ENCODE data around the gene WSB1. TPM values are rescaled to one million over a fixed set of nuclear protein-coding genes. Genes with fewer than 3 reads are reported as not detected.
"Not testable (repeated sequence)": the region's sequence is repeated elsewhere in the genome, so short reads cannot be mapped to it uniquely, and the experiment has no call there.

WSB1 gene
- total and polyA plus RNA-seq, 8 donors: 15.7 to 531 (median 113) TPM

- TF ChIP-seq POLR2AphosphoS5 (IDR thresholded peaks at IDR 0.05): no peak
- TF ChIP-seq POLR2A (IDR thresholded peaks at IDR 0.05): no peak
- TF ChIP-seq CTCF (IDR thresholded peaks at IDR 0.05): no peak
- no peak for TF ChIP-seq EP300 (IDR thresholded peaks at IDR 0.05)
- Histone ChIP-seq H3K36me3 (no peaks in the 10 kb centered on the region), H3K27ac (peak overlapping the region in 4 of 5 donors; percentile 81 to 90 (median 84)), H3K9me3 (no peaks in the 10 kb centered on the region), H3K27me3 (no peaks in the 10 kb centered on the region), H3K4me1 (peaks cover 25 to 53% (median 41%) of the 10 kb centered on the region in 4 donors), H3K4me3 (no peak overlapping the region)
- intact Hi-C loops (cut with DNase I; ENCODE audit: low total_unique reads): loop anchor here (10.0 kb wide), 1 partner anchor 48 kb away; the partner anchor contains the start of gene WSB1
- no peak for DNase-seq
These were observed 47.4 kb upstream of the WSB1 start for GRCh38 chr17:27246537-27246936.

GRCh38 chr17:27247071-27247957, 46.6 kb upstream of the WSB1 start:
- 28 to 42% (median 37%) methylated on average over 7 of the region's 7 CpGs for WGBS, 5 donors
- Histone ChIP-seq H3K9me3 (no peaks in the 10 kb centered on the region), H3K36me3 (no peaks in the 10 kb centered on the region), H3K27me3 (no peaks in the 10 kb centered on the region), H3K4me3 (no peak overlapping the region), H3K4me1 (peaks cover 25 to 45% (median 39%) of the 10 kb centered on the region in 4 donors), H3K27ac (peak overlapping the region in 4 of 5 donors; percentile 50 to 81 (median 64))
- DNase-seq: peak; percentile 47 to 84
- intact Hi-C loops (cut with DNase I; ENCODE audit: low total_unique reads): loop anchor here (10.0 kb wide), 1 partner anchor 47 kb away; the partner anchor contains the start of gene WSB1
- no peak for TF ChIP-seq CTCF (IDR thresholded peaks at IDR 0.05)
- no peak for TF ChIP-seq EP300 (IDR thresholded peaks at IDR 0.05)
- TF ChIP-seq POLR2AphosphoS5 (IDR thresholded peaks at IDR 0.05): peak; percentile 61 to 71 (median 69)
- TF ChIP-seq POLR2A (IDR thresholded peaks at IDR 0.05): no peak

- peak overlapping the region in 3 of 5 donors; percentile 50 to 69 (median 60) for H3K27ac ChIP-seq
- intact Hi-C loops (cut with DNase I; ENCODE audit: low total_unique reads): loop anchor here (10.0 kb wide), 1 partner anchor 47 kb away; the partner anchor contains the start of gene WSB1
These were observed 46.0 kb upstream of the WSB1 start for GRCh38 chr17:27247958-27248342.

GRCh38 chr17:27250791-27251190, 43.1 kb upstream of the WSB1 start:
- H3K27ac ChIP-seq; intact Hi-C loops (cut with DNase I; ENCODE audit: low total_unique reads); H3K4me3 ChIP-seq; DNase-seq; H3K36me3 ChIP-seq; H3K9me3 ChIP-seq; H3K27me3 ChIP-seq: not testable (repeated sequence)
- 57 to 80% (median 67%) methylated on average over 1 of the region's 1 CpG for WGBS, 5 donors
- H3K4me1 ChIP-seq: peaks cover 7 to 25% (median 20%) of the 10 kb centered on the region in 4 donors

More at GRCh38 chr17:27247958-27248342, 46.0 kb upstream of the WSB1 start:
- Histone ChIP-seq H3K4me3 (no peak overlapping the region), H3K36me3 (no peaks in the 10 kb centered on the region), H3K9me3 (no peaks in the 10 kb centered on the region), H3K4me1 (peaks cover 25 to 44% (median 36%) of the 10 kb centered on the region in 4 donors), H3K27me3 (no peaks in the 10 kb centered on the region)
- no peak for TF ChIP-seq POLR2AphosphoS5 (IDR thresholded peaks at IDR 0.05)
- TF ChIP-seq POLR2A (IDR thresholded peaks at IDR 0.05): no peak
- DNase-seq: no peak
- 93 to 98% (median 96%) methylated on average over 3 of the region's 3 CpGs for WGBS, 5 donors

GRCh38 chr17:27254802-27255201, 39.1 kb upstream of the WSB1 start:
- 88 to 99% (median 92%) methylated on average over 4 of the region's 4 CpGs for WGBS, 5 donors
- DNase-seq; H3K27ac ChIP-seq; intact Hi-C loops (cut with DNase I; ENCODE audit: low total_unique reads); H3K36me3 ChIP-seq; H3K4me3 ChIP-seq; H3K9me3 ChIP-seq; H3K27me3 ChIP-seq: not testable (repeated sequence)
- peaks cover 0 to 19% (median 7%) of the 10 kb centered on the region in 4 donors for H3K4me1 ChIP-seq

Measured in stomach (tissue), 9 donors.